ENCODE results near the gene CFAP77.

The CFAP77 gene

DNA sequence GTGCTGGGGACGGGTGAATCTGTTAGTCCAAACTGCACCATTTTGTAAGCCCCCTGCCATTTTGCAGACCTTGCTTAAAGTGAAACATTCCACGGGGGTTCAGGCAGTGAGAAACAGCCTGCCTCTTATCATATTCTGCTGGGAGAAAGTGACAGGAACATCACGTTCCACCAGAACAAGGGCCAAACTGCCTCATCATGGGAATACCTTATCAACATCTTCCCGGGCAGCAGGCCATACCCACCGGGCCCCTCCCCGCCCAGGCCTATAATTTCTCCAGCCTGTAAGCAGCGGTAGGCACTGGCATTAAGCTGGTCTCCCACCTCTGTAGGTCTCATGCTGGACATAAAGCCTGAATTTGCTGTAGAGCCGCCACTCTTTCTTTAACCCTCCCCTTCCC, 1.5 kb upstream of the CFAP77 start:
- no peak for DNase-seq (ENCODE audit: low read depth in 3 of 3)

DNA sequence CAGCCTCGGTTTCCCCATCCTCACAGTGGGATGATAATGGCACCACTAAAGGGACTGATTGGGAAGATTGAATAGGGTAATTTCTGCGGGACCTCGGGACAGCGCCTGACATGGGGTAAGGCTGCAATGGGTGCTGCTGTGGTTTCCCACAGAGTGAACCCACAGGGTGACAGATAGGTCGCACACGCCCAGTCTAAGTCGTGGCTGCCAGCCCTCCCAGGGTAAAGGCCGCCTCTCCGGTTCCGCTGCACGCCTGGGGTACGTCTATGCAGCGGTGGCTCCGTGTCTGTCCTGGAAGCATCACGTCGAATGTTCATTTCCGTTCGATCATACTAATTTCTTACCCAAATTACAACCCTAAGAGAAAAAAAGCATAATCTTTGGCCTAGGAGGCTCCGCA, 631 bp downstream of the CFAP77 start:
- no peak for DNase-seq (ENCODE audit: low read depth in 3 of 3)

DNA sequence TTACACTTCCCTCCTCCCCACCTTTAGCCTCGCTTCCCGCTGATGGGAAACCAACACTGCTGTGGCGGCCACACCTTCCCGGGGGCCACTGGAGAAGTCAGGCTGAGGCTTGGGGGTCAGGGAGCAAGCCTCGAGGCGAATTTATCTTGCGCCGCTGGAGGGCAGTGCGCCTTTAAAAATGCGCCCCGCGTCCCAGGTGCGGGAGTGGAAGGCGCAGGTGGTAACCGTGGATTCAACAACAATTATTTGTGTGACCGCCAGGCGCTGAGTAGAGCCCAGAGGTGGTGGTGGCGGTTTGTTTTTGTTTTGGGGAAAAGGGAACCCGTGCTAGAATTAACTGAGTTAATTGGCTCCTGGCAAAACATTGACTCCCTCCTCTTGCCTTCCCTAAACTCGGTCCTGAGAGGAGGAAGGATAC, 1.1 kb downstream of the CFAP77 start:
- peak; percentile 46 to 61 (median 47) for DNase-seq (ENCODE audit: low read depth in 3 of 3)

DNA sequence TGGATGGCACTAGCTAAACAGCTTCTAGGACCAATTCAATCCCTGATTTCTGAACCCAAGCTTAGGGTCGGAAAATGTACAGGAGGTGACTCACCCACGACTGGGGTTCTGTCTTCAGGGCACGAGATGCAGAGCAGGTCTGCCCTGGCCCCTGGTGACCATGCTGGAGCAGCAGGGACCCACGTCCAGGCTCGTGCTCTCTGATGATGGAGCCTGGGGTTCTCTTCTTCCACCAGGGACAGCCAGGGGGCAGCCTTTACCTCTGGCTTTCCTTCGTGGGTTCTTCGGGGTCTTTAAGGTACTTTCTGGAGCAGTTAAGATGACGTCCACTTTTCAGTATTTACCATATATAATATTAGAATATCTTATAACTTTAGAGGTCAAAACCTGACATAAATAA, 2.1 kb downstream of the CFAP77 start:
- no peak for DNase-seq (ENCODE audit: low read depth in 3 of 3)

DNA sequence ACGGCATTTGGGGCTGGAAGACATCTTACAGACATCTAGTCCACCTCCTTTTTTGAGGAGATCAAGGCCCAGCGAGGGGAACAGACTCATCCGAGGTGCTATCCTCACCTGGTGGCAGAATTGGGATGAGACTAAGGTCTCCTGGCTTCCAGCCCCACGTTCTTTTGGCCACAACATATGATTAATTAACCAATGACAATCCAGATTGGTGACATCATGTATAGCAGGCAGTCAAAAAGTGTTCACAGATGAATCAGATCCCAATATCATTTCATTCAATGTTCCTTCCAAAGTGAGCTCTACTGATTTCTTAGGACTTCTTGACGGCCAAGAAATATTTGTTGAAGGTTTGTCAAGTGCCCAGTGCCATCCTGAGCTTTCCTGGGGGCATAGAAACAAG, 3.9 kb downstream of the CFAP77 start:
- DNase-seq (ENCODE audit: low read depth in 3 of 3), result no peak

DNA sequence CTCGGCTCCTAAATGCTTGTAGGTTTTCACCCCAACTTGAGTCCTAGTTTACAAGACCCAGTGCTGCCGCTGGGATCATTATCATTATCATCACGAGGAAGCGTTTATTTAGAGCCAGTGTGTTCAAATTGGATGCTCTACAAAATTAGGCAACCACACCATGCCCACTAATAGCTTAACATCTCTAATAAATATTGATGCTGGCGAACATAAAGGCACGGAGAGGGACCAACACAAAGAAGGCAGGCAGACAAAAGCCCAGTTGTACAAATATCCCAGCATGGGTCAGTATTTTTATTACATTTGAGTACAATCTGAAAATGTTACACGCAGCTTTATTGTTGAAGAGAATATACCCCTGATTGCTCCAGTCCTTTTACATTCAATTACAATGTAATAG, 4.7 kb downstream of the CFAP77 start:
- no peak for DNase-seq (ENCODE audit: low read depth in 3 of 3)

DNA sequence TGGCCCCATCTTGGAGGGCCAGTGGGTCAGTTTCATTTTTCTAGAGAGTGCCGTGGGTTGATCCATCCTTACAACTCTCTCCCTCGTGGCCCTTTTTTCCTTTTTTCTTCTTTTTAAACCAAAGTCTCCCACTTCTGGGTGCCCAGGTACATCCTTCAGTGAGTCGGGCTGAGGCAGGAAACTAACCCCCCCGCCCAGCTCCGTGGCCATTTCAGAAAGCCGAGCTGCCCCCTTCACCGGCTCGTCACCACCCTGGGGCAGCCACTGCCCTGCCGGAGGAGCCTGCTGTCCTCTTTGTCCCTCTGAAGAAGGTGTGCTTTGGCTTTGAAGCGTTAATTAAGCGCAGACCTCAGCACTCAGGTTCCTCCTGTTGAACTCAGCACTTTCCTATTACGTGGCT, 5.2 kb downstream of the CFAP77 start:
- DNase-seq (ENCODE audit: low read depth in 3 of 3), result no peak

DNA sequence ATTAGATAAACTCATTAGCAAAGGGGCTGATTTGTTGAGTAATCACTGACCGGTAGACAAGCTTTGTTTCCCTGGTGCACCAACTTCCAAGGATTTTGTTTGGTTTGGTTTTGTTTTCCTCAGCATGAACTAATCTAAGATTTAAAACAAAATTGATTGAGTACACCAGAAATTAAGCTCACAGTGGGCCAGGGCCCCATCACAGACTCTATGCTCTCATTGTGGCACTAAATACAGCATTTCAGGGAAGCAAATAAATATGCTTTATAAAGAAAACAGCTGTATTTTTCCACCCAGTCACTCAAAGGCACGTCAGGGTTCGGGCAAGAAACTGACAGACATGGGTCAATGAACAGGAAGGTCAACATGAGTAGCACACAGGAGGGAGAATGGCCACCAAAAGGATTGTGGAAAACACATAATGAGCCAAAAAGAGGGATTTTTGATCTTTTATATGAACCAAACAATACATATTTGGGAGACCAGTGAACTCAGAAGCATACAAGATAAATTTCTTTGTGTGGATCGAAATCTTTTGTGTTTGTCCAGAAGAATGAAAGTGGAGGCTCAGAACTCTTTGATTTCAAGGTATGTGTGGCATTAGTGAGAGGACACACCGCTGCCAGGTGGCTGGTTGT, 8.8 kb downstream of the CFAP77 start:
- DNase-seq (ENCODE audit: low read depth in 3 of 3), result no peak

DNA sequence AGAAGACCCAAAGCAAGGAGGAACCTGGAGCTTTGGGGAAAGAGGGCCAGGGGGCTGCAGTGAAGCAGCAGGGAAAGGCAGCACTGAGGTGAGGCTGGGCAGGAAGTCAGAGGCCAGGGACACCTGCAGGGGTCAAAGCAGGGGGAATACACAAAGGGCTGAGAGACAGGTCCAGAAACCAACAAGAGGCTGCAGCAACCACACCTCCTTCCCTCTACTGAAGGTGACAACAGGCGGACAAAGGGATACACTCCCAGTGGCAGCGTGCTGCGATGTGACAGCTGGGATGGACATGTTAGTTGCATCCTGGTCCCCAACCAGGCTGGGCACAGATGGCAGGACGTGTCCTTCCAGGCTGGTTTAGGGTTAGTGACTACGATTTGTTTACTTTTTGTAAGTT, 12.6 kb downstream of the CFAP77 start:
- no peak for DNase-seq (ENCODE audit: low read depth in 3 of 3)

DNA sequence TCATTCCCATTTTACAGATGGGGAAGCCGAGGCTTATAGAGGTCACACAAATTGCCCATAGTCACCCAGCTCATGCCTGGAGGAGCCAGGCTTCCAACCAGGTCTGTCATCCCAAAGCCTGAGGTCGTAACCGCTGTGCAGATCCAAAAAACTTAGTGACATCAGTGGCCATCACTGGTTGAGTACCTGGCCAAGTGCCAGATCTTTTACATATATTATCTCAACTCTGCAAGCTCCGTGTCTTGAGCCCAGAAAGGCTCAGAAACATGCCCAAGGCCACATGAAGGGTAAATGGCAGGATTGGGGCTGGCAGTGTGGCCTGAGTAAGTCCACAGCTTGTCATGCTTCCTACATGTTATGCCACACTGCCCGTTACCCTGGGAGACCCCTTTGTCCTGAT, 13.5 kb downstream of the CFAP77 start:
- DNase-seq (ENCODE audit: low read depth in 3 of 3), result no peak

DNA sequence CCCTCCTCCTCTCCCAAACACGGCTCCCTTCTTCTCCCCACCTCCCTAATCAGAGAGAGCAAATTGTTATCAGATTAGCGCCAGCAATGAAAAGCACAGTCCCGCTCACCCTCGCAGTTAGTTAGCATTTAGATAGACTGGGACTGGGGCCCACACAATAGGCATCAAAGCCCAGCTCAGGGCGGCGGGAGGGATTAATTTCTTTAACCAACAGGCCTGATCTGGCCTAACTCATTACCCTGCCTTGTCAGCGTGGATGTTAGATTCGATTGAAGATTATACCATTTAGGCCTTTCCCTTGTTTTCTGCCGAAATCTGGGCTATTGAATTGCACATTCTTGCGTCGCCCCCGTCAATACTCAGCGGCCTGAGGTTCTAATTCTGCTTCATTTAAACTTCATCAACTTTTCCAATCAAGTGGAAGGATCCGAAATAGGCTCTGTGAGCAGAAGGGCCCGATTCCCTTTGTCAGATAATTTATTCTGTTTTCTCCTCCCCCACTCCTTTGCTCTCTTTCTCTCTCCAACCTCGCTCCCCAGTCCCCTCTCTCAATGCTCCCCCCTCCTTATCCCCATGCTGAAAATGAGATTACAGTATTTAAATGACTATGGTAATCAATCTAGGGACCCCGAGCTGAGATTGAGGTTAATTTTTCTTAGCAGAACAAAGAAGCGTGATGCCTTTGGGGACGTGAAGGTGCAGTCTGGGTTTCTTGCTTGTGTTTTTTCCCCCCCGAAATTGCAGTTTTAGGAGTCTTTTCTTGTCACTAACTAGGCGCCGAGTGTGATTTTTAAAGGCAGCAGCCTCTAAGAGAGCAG, 15.1 kb downstream of the CFAP77 start:
- no peak for DNase-seq (ENCODE audit: low read depth in 3 of 3)

DNA sequence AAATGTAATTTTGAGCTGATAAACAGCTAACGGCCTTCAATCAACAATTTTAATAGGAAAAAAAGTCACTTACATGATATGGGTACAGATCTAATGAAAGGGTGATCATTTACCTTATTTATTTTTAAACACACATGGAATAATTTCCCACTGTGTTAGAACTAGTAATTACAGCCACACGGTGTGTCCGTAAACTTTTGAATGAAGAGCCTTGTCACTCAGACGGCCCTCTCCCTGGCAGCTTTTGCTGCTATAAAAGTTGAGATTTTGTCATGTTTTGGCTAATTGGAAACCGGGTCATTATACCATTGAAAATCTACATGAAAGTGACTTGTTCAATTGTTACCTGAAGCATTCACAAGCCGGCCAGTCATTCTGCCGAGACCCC, 15.7 kb downstream of the CFAP77 start:
- DNase-seq (ENCODE audit: low read depth in 3 of 3), result no peak

DNA sequence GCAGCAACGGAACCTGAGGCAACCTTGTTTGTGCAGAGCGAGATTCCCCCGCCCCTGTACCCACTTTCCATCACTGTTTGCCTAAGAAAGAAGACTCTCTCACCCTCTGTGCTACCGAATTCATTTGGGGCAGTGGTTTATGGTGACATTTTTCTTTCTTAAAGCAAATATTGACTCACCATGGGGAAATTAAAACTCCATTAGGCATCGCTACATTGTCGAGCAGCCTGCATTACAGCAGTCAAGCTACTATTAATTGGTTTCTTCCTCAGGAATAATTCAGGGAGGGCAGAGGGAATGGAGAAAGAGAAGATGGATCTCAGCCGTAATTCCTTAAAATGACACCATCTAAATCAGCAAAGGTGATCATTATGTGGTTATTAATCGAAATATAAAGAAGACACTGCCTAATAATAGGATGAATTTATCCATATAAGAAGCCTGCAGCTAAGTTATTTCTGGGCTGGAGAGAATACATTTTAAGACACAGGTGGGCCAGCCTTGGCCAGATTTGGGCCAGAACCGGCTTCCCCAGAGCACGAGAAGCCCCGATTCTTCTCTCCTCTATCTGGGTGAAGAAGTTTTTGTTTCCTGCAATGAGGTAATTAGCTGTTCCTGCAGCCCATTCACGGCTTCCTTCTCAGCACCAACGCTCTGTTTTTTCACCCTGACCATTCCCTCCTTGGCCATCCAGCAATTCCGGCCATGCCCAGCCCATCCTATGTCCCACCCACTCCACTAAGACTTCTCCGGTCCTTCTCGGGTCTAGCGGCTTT, 16.8 kb downstream of the CFAP77 start:
- DNase-seq (ENCODE audit: low read depth in 3 of 3), result no peak

DNA sequence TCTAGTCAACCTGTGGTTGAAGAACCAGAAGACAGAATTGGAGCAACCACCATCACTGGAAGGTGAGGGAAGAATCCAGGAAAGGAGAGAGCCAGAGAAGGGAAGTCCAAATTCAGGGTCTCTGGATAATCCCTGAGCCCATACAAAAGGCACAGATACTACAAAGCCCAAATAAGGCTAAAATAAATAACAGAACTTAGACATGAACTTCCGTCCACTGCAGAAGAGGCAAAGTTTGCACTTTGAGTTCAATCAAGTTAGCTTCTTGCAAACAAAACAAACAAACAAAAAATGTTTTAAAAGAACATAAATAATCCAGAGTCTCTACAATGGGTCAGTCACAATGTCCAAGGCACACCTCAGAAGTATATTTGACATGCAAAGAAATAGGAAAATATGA, 21.0 kb downstream of the CFAP77 start:
- no peak for DNase-seq (ENCODE audit: low read depth in 3 of 3)

DNA sequence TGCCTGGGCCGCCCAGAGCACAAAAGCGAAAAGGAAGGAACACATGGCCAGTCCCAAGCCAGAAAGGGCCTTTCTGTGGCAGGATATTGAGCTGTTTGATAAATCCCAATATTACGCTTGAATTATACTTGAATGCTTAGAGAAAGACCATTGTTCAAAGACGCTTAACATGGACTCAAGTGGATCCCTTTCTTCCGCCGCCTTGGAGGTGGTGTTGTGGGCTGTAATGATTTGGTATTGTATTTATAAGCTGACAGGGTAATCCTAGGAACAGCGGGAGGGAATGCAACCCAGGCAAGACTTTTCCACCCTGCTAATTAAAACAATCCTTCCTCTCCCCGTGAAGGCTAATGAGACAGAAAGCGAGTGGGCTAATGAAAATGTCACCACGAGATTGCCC, 24.9 kb downstream of the CFAP77 start:
- DNase-seq (ENCODE audit: low read depth in 3 of 3), result no peak

DNA sequence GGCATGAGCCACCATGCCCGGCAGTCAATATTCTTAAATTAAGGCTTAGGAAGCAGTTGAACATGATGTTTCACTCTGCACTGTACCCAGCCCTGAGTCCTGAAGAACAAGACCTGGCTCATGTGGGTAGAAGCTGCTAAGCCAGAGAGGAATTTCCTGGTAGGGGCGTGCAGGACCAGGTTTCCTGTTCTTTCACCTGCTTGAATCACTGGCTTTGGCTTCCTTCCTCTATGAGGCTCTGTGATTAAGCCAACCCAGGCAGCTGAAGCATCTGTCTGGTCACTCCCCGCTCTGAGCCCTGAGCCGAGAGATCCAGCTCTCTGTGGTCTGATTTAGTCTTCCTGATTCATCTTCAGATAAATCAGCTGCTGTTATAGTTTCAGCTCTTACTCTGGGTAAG, 29.1 kb downstream of the CFAP77 start:
- no peak for DNase-seq (ENCODE audit: low read depth in 3 of 3)

DNA sequence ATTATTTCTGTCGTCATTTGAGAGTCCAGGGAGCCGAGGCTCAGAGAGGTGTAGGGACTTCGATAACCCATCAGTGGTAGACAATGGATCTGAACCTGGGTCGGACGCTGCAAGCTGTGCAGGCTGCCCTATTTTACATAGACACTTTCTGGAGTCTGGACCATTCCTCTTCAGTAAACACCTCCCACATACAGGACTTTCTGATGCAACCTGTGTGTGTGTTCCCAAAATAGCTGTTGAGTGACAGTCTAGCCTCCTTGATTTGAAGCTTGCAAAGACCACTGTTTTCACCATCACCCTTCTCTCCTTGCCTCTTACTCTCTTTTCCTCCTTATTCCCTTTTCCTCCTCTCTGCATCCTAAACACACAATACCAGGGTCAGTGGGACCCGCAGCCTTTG, 30.7 kb downstream of the CFAP77 start:
- DNase-seq (ENCODE audit: low read depth in 3 of 3), result no peak

DNA sequence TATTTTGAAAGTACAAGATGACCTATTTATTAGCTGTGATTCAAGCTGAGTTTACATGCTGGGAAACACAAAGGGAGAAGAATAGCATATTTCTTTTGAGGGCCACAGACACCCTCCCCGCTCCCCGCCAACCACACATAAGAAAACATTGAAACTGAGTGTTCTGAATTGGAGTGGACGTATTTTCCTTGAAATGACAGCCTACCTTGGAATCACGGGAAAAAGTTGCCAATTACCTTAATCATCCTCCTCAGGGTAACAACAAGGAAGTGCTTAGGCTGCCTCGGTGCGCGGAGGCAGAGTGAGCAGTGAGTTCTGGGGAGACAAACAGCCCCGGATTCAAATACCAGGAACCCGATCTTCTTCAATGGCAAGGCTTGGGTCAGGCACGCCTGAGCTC, 31.4 kb downstream of the CFAP77 start:
- DNase-seq (ENCODE audit: low read depth in 3 of 3), result no peak

DNA sequence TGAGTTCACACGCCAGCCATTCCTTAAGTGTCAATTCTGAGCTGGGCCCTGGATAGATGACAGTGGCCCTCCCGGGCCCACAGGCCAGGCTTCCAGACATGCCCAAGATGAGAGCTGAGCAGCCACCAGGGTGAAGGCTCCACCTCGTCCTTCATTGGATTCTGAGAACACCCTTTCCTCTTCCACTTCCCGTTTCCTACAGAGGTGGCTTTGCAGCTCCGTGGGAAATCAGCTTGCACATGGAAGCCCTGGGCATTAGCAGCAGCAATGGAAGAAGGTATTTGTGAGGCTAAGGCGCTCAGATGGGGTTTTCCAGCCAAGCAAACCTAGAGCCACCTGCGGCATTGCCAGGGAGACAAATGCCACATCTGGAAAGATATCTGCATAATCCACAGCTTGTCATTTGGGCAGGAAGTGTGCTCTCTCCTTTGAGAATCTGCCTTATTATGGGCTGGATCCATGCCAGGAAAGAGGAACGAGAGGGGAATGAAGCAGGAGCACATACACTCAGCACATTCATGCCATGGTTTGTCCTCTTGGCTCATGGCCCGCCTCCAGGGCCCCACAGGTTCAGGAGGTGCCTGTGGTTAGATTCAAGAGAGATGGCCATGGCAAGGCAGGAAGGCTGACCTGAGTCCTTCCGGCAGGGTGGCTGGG, 34.1 kb downstream of the CFAP77 start:
- no peak for DNase-seq (ENCODE audit: low read depth in 3 of 3)

DNA sequence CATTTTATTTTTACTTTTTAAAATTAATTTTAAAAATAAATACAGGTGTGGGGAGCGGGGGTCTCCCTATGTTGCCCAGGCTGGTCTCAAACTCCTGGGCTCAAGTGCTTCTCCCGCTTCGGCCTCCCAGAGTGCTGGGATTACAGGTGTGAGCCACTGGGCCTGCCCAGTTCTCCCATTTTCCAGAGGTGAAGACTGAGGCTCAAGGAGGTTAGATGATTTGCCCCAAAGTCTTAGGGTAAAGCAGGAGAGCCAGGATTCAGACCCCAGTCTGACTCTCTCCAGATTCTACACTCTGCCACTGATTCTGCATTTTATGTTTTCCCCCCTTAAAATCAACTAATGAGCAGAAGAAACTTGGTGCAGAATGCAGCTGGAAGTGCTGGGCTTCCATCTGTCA, 36.9 kb downstream of the CFAP77 start:
- no peak for DNase-seq (ENCODE audit: low read depth in 3 of 3)

DNA sequence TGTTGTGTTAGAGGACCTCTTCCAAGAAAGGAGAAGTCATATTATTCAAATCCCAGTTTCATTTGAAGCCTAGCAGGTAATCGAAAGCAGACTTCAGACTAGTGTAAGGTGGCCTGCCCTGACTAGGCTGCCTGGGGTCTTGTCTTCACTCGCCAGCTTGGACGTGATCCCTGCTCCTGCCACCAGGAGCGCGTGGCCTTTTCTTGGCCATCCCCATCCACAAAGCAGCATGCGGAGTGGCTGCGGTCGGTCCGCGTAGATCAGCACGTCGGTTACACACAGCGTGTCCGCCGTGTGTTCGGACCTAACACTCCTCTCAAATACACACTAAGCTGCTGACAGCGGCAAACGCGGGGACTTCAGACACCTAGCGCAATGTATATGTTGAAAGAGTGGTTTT, 37.3 kb downstream of the CFAP77 start:
- no peak for DNase-seq (ENCODE audit: low read depth in 3 of 3)

DNA sequence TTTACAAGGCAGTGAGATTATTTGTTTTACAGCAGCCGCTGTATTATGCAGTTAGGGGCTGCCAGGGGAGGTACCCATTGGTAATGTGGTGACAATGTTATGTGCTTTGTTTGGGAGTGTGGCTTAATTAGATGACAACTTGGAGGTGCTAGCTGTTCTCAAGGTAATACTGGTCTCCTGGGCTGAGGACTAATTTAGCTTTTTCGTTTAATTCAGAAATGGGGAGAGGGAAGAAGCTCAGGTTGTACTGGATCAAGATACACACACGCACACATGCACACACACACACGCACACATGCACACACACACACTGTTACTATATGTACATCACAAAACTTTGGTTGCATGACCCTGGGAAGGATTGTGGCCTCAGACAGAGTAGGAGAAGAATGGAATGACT, 37.9 kb downstream of the CFAP77 start:
- DNase-seq (ENCODE audit: low read depth in 3 of 3), result no peak

All from stimulated activated CD4-positive, alpha-beta T cell treated with anti-CD3 and anti-CD28 coated beads, TNF-alpha, amount 100 ng/mL, for 48 hours (primary cell).